Ovary (tissue), 9 donors: Measurements from ENCODE around the gene NCK2. TPM values are rescaled to one million over a fixed set of nuclear protein-coding genes. Genes with fewer than 3 reads are reported as not detected.

ENCODE experiments used
- DNase-seq, 5 donors: peaks; one replicate each; pipeline ENCODE4 v3.0.0-alpha.2; 2019 to 2020
- H3K27ac ChIP-seq, 2 donors: fragments of 200-600 bp; one replicate each; pipeline versions ENCODE4 v1.5.1 to v1.8.0; 2019 to 2022
- H3K27me3 ChIP-seq: fragments of 200-600 bp; one replicate; pipeline ENCODE4 v1.8.0; 2022
- H3K36me3 ChIP-seq: fragments of 200-600 bp; sonication (generic); one replicate; pipeline ENCODE4 v1.5.1; 2019
- H3K4me1 ChIP-seq: one replicate; pipeline ENCODE4 v1.8.1; 2013; ENCODE audit warnings: mild to moderate bottlenecking, moderate library complexity; ENCODE audit not compliant: insufficient read depth
- H3K4me3 ChIP-seq: fragments of 200-600 bp; sonication (generic); one replicate; pipeline ENCODE4 v1.5.1; 2017
- H3K9me3 ChIP-seq, 2 donors: fragments of 200-600 bp in 1 of 2; sonication (generic) in 1 of 2; one replicate each; pipeline versions ENCODE4 v1.5.1 to v1.8.1; 2013 to 2019; ENCODE audit warnings: mild to moderate bottlenecking in 1 of 2, moderate library complexity in 1 of 2
- EP300 ChIP-seq: sonication (generic); formaldehyde crosslinking; IDR thresholded peaks from one replicate; pipeline ENCODE4 v1.6.1; 2017; ENCODE audit warnings: antibody characterized with exemption
- POLR2A ChIP-seq: fragments of 450-650 bp; IDR thresholded peaks from one replicate; pipeline ENCODE4 v1.6.1; 2017; ENCODE audit warnings: antibody characterized with exemption, mild to moderate bottlenecking, moderate library complexity
- WGBS, 3 donors: extraction: QIAGEN DNeasy Blood & Tissue Kit in 1 of 3; methylation state at CpG; one replicate each; pipeline versions ENCODE4 v1.1.5 to v1.1.7; 2013 to 2017; 5-methylcytosine and 5-hydroxymethylcytosine counted together
- intact Hi-C, 4 donors: fragments of 100-400 bp; cut with DNase I; formaldehyde crosslinking; loops; one replicate each; pipeline versions ENCODE4 v1.11.0 to v1.15.1; 2022 to 2023
- polyA plus RNA-seq, 2 donors: library from polyadenylated mRNA; stranded (reverse); fragments of 200-250 nt in 1 of 2; fragments of 350-450 nt in 1 of 2; fragmentation: Illumina TruSeq in 1 of 2; extraction: RNeasy Lipid Tissue Mini Kit (QIAGEN cat#74804) in 1 of 2; gene quantifications; one replicate each; pipeline ENCODE4 v1.2.3, GENCODE V29; 2013 to 2014
- total RNA-seq, 7 donors: library from RNA; depleted of rRNA in 2 of 7; stranded (reverse); fragments of >200 nt in 2 of 7; fragmentation: NEBNext Ultra II Directional in 3 of 7; extraction: Animal tissue kit (Norgen Biotek cat#: 25700) in 3 of 7; gene quantifications; one replicate each; pipeline versions ENCODE4 v1.1.0 to v1.2.4, GENCODE V29; 2016 to 2023
- TF ChIP-seq, protein P1 (sequence below), 3 donors: fragments of 450-650 bp in 2 of 3; fragments of 200-600 bp in 1 of 3; IDR thresholded peaks; one replicate each; pipeline versions ENCODE4 v1.5.1 to v1.8.0; 2016 to 2022; ENCODE audit warnings: antibody characterized with exemption in 3 of 3, mild to moderate bottlenecking in 1 of 3
- donor health status: DM: no; HTN: no; CAD: no; lungs with moderate emphysema.
- donor health status: DM: no; HTN: no; CAD: no.
- donor health status: Bipolar disorder and iron deficiency.
- donor health status: DM: yes; HTN: yes; CAD: no.
- donor health status: DM: no; HTN: no; CAD: no.
- donor health status: DM: yes; HTN: yes; CAD: no.

Gene NCK2
- total and polyA plus RNA-seq, 9 donors = 16.7 to 42.9 (median 31.2) TPM

DNA sequence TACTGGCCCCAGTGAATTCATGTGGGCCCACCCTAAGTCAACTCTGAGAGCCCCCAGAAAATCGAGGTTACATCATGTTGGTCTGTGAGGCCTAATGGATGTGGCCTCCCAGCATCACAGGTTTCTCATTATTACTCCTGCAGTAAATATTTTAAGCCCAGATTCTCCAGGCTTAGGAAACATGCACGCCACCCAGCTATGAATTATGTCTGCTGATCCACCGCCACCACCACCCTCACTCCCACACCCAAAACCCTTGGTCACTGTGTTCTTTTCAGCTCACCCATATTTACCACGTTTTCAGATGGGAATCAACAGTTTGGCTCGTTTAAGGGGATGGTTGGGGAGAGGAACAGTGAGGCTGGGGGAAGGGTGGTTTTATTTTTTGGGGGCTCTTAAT, 128.6 kb downstream of the NCK2 start:
- DNase-seq = no peak
- Histone ChIP-seq H3K4me3 (no peak overlapping the region), H3K27me3 (no peaks in the 10 kb centered on the region), H3K4me1 (peaks cover 14% of the 10 kb centered on the region), H3K9me3 (no peaks in the 10 kb centered on the region), H3K36me3 (no peaks in the 10 kb centered on the region), H3K27ac (no peak overlapping the region)
- TF ChIP-seq POLR2A (no peak), EP300 (no peak)
- TF ChIP-seq, protein P1, sequence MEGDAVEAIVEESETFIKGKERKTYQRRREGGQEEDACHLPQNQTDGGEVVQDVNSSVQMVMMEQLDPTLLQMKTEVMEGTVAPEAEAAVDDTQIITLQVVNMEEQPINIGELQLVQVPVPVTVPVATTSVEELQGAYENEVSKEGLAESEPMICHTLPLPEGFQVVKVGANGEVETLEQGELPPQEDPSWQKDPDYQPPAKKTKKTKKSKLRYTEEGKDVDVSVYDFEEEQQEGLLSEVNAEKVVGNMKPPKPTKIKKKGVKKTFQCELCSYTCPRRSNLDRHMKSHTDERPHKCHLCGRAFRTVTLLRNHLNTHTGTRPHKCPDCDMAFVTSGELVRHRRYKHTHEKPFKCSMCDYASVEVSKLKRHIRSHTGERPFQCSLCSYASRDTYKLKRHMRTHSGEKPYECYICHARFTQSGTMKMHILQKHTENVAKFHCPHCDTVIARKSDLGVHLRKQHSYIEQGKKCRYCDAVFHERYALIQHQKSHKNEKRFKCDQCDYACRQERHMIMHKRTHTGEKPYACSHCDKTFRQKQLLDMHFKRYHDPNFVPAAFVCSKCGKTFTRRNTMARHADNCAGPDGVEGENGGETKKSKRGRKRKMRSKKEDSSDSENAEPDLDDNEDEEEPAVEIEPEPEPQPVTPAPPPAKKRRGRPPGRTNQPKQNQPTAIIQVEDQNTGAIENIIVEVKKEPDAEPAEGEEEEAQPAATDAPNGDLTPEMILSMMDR (IDR thresholded peaks at IDR 0.05) = no peak
- intact Hi-C loops = no loop called here
- 53 to 70% (median 63%) methylated on average over 5 of the region's 5 CpGs for WGBS, 3 donors

DNA sequence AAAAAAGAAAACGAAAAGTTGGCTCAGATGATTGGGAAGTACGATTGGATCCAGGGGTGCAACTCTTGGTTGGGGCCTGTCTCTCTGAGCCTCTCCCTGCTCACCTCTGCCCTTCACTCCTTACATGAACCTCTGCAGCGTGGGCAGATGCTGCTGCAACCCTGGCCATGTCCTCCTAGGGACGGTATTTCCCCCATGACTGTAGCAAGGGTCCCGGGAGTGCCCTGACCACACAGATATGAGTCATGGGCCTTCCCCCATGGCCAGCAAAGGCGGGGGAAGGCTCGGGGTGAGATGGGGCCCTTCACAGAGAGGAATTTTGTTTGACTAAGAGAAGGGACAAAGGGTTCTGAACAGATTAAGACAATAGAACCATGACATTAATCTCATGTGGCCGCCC, 129.0 kb downstream of the NCK2 start:
- DNase-seq = no peak
- WGBS, 3 donors = 59 to 70% (median 59%) methylated on average over 8 of the region's 8 CpGs
- peaks cover 11% of the 10 kb centered on the region for H3K4me1 ChIP-seq
- H3K9me3 ChIP-seq = no peaks in the 10 kb centered on the region
- H3K27ac ChIP-seq = no peak overlapping the region
- H3K4me3 ChIP-seq = no peak overlapping the region
- intact Hi-C loops = no loop called here
- no peaks in the 10 kb centered on the region for H3K36me3 ChIP-seq
- H3K27me3 ChIP-seq = no peaks in the 10 kb centered on the region
- TF ChIP-seq, protein P1 (IDR thresholded peaks at IDR 0.05) = no peak

DNA sequence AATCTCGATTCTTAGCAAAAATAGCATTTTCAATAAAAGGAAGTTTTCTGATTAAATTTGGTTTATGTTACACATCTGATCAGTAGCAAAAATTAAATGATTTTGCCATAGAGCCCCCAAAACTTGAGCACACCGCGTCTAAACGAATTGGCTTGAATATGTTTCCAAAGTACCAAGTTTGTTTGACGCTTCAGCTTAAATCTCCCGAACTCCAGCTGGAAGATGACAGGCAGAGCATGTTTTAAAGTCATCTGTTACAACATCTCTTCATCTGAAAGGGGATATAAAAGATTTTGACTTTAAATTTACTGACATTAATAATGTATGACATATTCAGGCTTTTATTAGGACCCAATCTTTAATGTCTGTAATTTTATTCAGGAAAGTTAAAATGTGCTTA, 129.8 kb downstream of the NCK2 start:
- H3K4me1 ChIP-seq = peaks cover 6% of the 10 kb centered on the region
- no peak for TF ChIP-seq EP300
- TF ChIP-seq, protein P1 (IDR thresholded peaks at IDR 0.05) = no peak
- no peak for TF ChIP-seq POLR2A
- intact Hi-C loops = no loop called here
- no peak overlapping the region for H3K27ac ChIP-seq
- no peak for DNase-seq
- WGBS, 3 donors = 94 to 95% (median 95%) methylated on average over 6 of the region's 6 CpGs
- no peaks in the 10 kb centered on the region for H3K36me3 ChIP-seq
- no peak overlapping the region for H3K4me3 ChIP-seq
- H3K9me3 ChIP-seq = no peaks in the 10 kb centered on the region
- H3K27me3 ChIP-seq = no peaks in the 10 kb centered on the region

DNA sequence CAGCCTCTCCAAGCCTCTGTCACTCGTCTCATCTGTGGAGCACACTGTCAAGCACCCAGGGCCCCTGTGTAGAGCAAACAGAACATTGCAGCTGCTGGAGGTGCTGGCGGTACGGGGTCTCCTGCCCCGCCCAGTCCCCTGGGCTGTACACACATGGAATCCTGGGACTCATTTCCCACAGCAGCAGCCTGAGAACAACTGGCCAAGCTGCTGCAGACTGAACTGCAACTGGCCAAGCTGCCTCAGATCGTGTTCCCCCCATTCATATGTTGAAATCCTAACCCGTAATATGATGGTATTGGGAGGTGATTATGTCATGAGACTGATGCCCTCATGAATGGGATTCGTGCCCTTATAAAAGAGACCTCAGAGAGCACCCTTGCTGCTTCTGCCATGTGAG, 130.5 kb downstream of the NCK2 start:
- Histone ChIP-seq H3K27ac (no peak overlapping the region), H3K4me3 (no peak overlapping the region), H3K36me3 (no peaks in the 10 kb centered on the region), H3K9me3 (no peaks in the 10 kb centered on the region), H3K4me1 (peaks cover 6% of the 10 kb centered on the region), H3K27me3 (no peaks in the 10 kb centered on the region)
- intact Hi-C loops = no loop called here
- WGBS, 3 donors = 85 to 92% (median 92%) methylated on average over 7 of the region's 7 CpGs
- no peak for DNase-seq
- TF ChIP-seq POLR2A (no peak), EP300 (no peak)
- TF ChIP-seq, protein P1 (IDR thresholded peaks at IDR 0.05) = no peak

DNA sequence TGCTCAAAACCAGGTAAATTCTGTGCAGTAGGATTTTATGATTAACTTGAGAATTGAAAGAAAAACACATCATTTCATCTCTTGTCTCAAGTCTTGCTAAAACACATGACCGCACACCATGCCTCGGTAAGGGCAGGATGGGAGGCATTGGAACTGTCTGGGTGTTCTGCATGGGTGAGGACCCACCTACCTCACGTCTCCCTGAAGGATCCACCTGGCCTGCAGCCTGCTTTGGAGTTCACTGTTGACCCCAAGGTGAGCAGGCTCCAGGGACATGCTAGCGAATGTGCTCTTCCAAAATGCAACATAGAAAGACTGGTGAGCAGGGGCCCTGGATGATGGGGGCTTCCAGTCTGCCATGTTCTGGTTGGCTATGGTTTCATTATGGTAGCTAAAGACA, 131.5 kb downstream of the NCK2 start:
- Histone ChIP-seq H3K27me3 (no peaks in the 10 kb centered on the region), H3K9me3 (no peaks in the 10 kb centered on the region), H3K36me3 (no peaks in the 10 kb centered on the region), H3K4me1 (peaks cover 6% of the 10 kb centered on the region), H3K4me3 (no peak overlapping the region), H3K27ac (no peak overlapping the region)
- TF ChIP-seq POLR2A (no peak), EP300 (no peak)
- TF ChIP-seq, protein P1 (IDR thresholded peaks at IDR 0.05) = no peak
- intact Hi-C loops = no loop called here
- 91 to 96% (median 93%) methylated on average over 4 of the region's 4 CpGs for WGBS, 3 donors
- DNase-seq = no peak
